Large intestine (tissue), 3 donors: Measurements from ENCODE around the gene RCHY1. TPM values are rescaled to one million over a fixed set of nuclear protein-coding genes. Genes with fewer than 3 reads are reported as not detected.

Source experiments
- DNase-seq, 2 donors: peaks; one replicate each; pipeline versions ENCODE4 v3.0.0 to v3.0.0-alpha.2; 2013
- H3K27ac ChIP-seq: one replicate; pipeline ENCODE4 v1.5.1; 2013; ENCODE audit warnings: low read length
- H3K27me3 ChIP-seq: 2 replicates; pipeline ENCODE4 v1.6.1; 2013; ENCODE audit warnings: low read length; ENCODE audit not compliant: control insufficient read depth, insufficient read depth
- H3K36me3 ChIP-seq: 2 replicates; pipeline ENCODE4 v1.6.1; 2013; ENCODE audit warnings: low read length; ENCODE audit not compliant: control insufficient read depth, insufficient read depth
- H3K4me1 ChIP-seq: one replicate; pipeline ENCODE4 v1.6.1; 2013; ENCODE audit warnings: low read length; ENCODE audit not compliant: control insufficient read depth, insufficient read depth
- H3K4me3 ChIP-seq: one replicate; pipeline ENCODE4 v1.5.1; 2013; ENCODE audit warnings: low read length
- H3K9me3 ChIP-seq: one replicate; pipeline ENCODE4 v1.6.1; 2013; ENCODE audit warnings: mild to moderate bottlenecking, low read depth, low read length, moderate library complexity; ENCODE audit not compliant: control insufficient read depth
- WGBS: methylation state at CpG from one replicate; pipeline ENCODE4 v1.1.5; 2013; ENCODE audit warnings: low lambda C conversion rate; ENCODE audit not compliant: insufficient coverage; 5-methylcytosine and 5-hydroxymethylcytosine counted together
- polyA plus RNA-seq: library from polyadenylated mRNA; unstranded; fragments of 120-200 nt; gene quantifications from one replicate; pipeline ENCODE4 v1.2.1, GENCODE V29; 2013

RCHY1 gene
- polyA plus RNA-seq, 1 donor: 35.9 TPM

GRCh38 chr4:75498041-75498440, 16.2 kb downstream of the RCHY1 start:
- no peaks in the 10 kb centered on the region for H3K9me3 ChIP-seq
- H3K27ac ChIP-seq: no peak overlapping the region
- DNase-seq: no peak
- H3K27me3 ChIP-seq: no peaks in the 10 kb centered on the region
- no peak overlapping the region for H3K4me3 ChIP-seq
- WGBS: 100% methylated on average over 2 of the region's 2 CpGs
- H3K36me3 ChIP-seq: peaks cover 28% of the 10 kb centered on the region
- H3K4me1 ChIP-seq: no peaks in the 10 kb centered on the region

- H3K9me3 ChIP-seq: no peaks in the 10 kb centered on the region
- H3K36me3 ChIP-seq: peaks cover 23% of the 10 kb centered on the region
- H3K4me1 ChIP-seq: no peaks in the 10 kb centered on the region
- no peak overlapping the region for H3K27ac ChIP-seq
- DNase-seq: no peak
- whole genome bisulfite sequencing: 75% methylated on average over 3 of the region's 5 CpGs
- H3K4me3 ChIP-seq: no peak overlapping the region
- H3K27me3 ChIP-seq: no peaks in the 10 kb centered on the region
These were observed 17.1 kb downstream of the RCHY1 start for GRCh38 chr4:75497133-75497532.

GRCh38 chr4:75496406-75496805, 17.8 kb downstream of the RCHY1 start:
- H3K4me1 ChIP-seq: no peaks in the 10 kb centered on the region
- no peak overlapping the region for H3K27ac ChIP-seq
- H3K36me3 ChIP-seq: peaks cover 26% of the 10 kb centered on the region
- WGBS: no CpG with 5 or more reads among the region's 2 CpGs
- H3K4me3 ChIP-seq: no peak overlapping the region
- no peaks in the 10 kb centered on the region for H3K27me3 ChIP-seq
- no peaks in the 10 kb centered on the region for H3K9me3 ChIP-seq
- DNase-seq: no peak

- Histone ChIP-seq H3K4me1 (no peaks in the 10 kb centered on the region), H3K9me3 (no peaks in the 10 kb centered on the region)
- WGBS: 90% methylated on average over 2 of the region's 2 CpGs
These were observed 18.7 kb downstream of the RCHY1 start for GRCh38 chr4:75495476-75495875.

GRCh38 chr4:75494563-75494962, 19.6 kb downstream of the RCHY1 start:
- DNase-seq: peak in 1 of 2 donors; percentile 16
- Histone ChIP-seq H3K27me3 (no peaks in the 10 kb centered on the region), H3K27ac (no peak overlapping the region), H3K36me3 (peaks cover 30% of the 10 kb centered on the region), H3K9me3 (no peaks in the 10 kb centered on the region), H3K4me3 (no peak overlapping the region), H3K4me1 (no peaks in the 10 kb centered on the region)
- no CpG with 5 or more reads among the region's 1 CpG for WGBS

More at GRCh38 chr4:75495476-75495875, 18.7 kb downstream of the RCHY1 start:
- Histone ChIP-seq H3K36me3 (peaks cover 31% of the 10 kb centered on the region), H3K27ac (no peak overlapping the region), H3K27me3 (no peaks in the 10 kb centered on the region), H3K4me3 (no peak overlapping the region)
- no peak for DNase-seq

GRCh38 chr4:75490155-75490554, 24.0 kb downstream of the RCHY1 start:
- Histone ChIP-seq H3K4me1 (no peaks in the 10 kb centered on the region), H3K9me3 (no peaks in the 10 kb centered on the region), H3K27me3 (no peaks in the 10 kb centered on the region), H3K27ac (no peak overlapping the region), H3K36me3 (peaks cover 32% of the 10 kb centered on the region), H3K4me3 (no peak overlapping the region)
- DNase-seq: no peak
- WGBS: 88% methylated on average over 1 of the region's 2 CpGs

GRCh38 chr4:75484190-75484589, 30.0 kb downstream of the RCHY1 start:
- no peak for DNase-seq
- H3K36me3 ChIP-seq: peaks cover 42% of the 10 kb centered on the region
- 20% methylated on average over 1 of the region's 4 CpGs for WGBS

GRCh38 chr4:75477201-75477600, 37.0 kb downstream of the RCHY1 start:
- Histone ChIP-seq H3K27ac (no peak overlapping the region), H3K27me3 (no peaks in the 10 kb centered on the region), H3K4me3 (no peak overlapping the region), H3K36me3 (peaks cover 23% of the 10 kb centered on the region), H3K4me1 (no peaks in the 10 kb centered on the region), H3K9me3 (no peaks in the 10 kb centered on the region)
- no peak for DNase-seq
- 100% methylated on average over 1 of the region's 3 CpGs for WGBS

More at GRCh38 chr4:75484190-75484589, 30.0 kb downstream of the RCHY1 start:
- H3K4me1 ChIP-seq: no peaks in the 10 kb centered on the region
- no peak overlapping the region for H3K4me3 ChIP-seq
- no peak overlapping the region for H3K27ac ChIP-seq
- H3K9me3 ChIP-seq: no peaks in the 10 kb centered on the region
- H3K27me3 ChIP-seq: no peaks in the 10 kb centered on the region

GRCh38 chr4:75470738-75471137, 43.5 kb downstream of the RCHY1 start:
- Histone ChIP-seq H3K27ac (no peak overlapping the region), H3K4me3 (no peak overlapping the region), H3K36me3 (no peaks in the 10 kb centered on the region), H3K27me3 (no peaks in the 10 kb centered on the region), H3K9me3 (no peaks in the 10 kb centered on the region), H3K4me1 (no peaks in the 10 kb centered on the region)
- no peak for DNase-seq
- WGBS: no CpG with 5 or more reads among the region's 1 CpG

- no peaks in the 10 kb centered on the region for H3K36me3 ChIP-seq
- no peaks in the 10 kb centered on the region for H3K27me3 ChIP-seq
- no peaks in the 10 kb centered on the region for H3K9me3 ChIP-seq
- H3K4me3 ChIP-seq: no peak overlapping the region
- H3K4me1 ChIP-seq: no peaks in the 10 kb centered on the region
- no peak overlapping the region for H3K27ac ChIP-seq
- DNase-seq: no peak
- WGBS: no CpG with 5 or more reads among the region's 1 CpG
These were observed 44.3 kb downstream of the RCHY1 start for GRCh38 chr4:75469896-75470295.

- Histone ChIP-seq H3K4me1 (no peaks in the 10 kb centered on the region), H3K27me3 (no peaks in the 10 kb centered on the region), H3K27ac (no peak overlapping the region), H3K36me3 (no peaks in the 10 kb centered on the region), H3K9me3 (peaks cover 3% of the 10 kb centered on the region), H3K4me3 (no peak overlapping the region)
- DNase-seq: no peak
- 82% methylated on average over 2 of the region's 3 CpGs for WGBS
These were observed 56.8 kb downstream of the RCHY1 start for GRCh38 chr4:75457365-75457764.
